ENCODE results near the gene MYMX.

The MYMX gene

DNA sequence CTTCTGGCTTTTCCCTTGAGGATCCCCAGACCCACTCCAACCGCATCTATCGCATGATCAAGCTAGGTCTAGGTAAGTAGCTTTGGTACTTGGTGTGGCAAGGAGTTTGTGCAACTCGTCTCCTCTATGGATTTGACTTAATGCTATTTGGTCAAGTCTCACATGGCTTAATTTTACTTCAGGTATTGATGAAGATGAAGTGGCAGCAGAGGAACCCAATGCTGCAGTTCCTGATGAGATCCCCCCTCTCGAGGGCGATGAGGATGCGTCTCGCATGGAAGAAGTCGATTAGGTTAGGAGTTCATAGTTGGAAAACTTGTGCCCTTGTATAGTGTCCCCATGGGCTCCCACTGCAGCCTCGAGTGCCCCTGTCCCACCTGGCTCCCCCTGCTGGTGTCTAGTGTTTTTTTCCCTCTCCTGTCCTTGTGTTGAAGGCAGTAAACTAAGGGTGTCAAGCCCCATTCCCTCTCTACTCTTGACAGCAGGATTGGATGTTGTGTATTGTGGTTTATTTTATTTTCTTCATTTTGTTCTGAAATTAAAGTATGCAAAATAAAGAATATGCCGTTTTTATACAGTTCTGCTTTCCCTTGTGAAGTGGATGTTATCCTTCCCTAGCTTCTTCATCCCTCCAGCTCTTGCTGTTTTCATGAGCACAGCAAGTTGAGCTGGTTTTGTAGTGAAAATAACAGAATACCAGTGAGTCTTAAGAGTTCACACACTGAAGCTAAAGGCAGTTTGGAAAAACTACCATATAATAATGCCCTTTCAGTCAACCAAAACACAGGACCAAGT lies 36.8 kb downstream of the MYMX start:
- H3K9me3 ChIP-seq (replicated peaks in 1 of 2; ENCODE audit: control insufficient read depth in 2 of 2, insufficient read depth in 1 of 2, low read depth in 1 of 2, low read length in 2 of 2): no peaks in the 10 kb centered on the region
- H3K18ac ChIP-seq (ENCODE audit: low read length): no peak overlapping the region
- no peak overlapping the region for H2BK120ac ChIP-seq (ENCODE audit: low read depth, low read length)
- no peak overlapping the region for H3K4me2 ChIP-seq (ENCODE audit: insufficient read depth, low read length, poor library complexity, severe bottlenecking)
- H3K9ac ChIP-seq (ENCODE audit: low read depth, low read length, poor library complexity): peak overlapping the region; percentile 6
- WGBS, 2 donors (ENCODE audit: extremely low coverage in 2 of 2, insufficient read length in 2 of 2, insufficient replicate concordance in 1 of 2): no CpG with 5 or more reads among the region's 10 CpGs
- no peak overlapping the region for H4K91ac ChIP-seq (ENCODE audit: low read depth, low read length, poor library complexity)
- no peak overlapping the region for H3K14ac ChIP-seq (ENCODE audit: low read length)
- no peak for DNase-seq (ENCODE audit: low spot score)
- H3K36me3 ChIP-seq (replicated peaks in 1 of 2; ENCODE audit: control insufficient read depth in 2 of 2, insufficient read depth in 2 of 2, low read length in 2 of 2): peaks cover 60 to 81% of the 10 kb centered on the region in 2 donors
- H2AFZ ChIP-seq (ENCODE audit: low read length): no peak overlapping the region
- H3K4me3 ChIP-seq (ENCODE audit: low read length in 2 of 2): no peak overlapping the region
- peaks cover 18 to 19% of the 10 kb centered on the region in 2 donors for H3K4me1 ChIP-seq (ENCODE audit: control insufficient read depth in 2 of 2, insufficient read depth in 1 of 2, low read depth in 1 of 2, low read length in 2 of 2)
- H2BK12ac ChIP-seq (ENCODE audit: low read length): no peak overlapping the region
- no peak overlapping the region for H2BK5ac ChIP-seq (ENCODE audit: low read length)
- H2AK5ac ChIP-seq (ENCODE audit: low read depth, low read length): no peak overlapping the region
- peaks cover 3% of the 10 kb centered on the region for H3K79me1 ChIP-seq (ENCODE audit: low read depth, low read length)
- H4K8ac ChIP-seq (ENCODE audit: low read depth, low read length): no peak overlapping the region
- no peak overlapping the region for H3K23ac ChIP-seq (ENCODE audit: low read depth, low read length, poor library complexity)
- no peak overlapping the region for H3K4ac ChIP-seq (ENCODE audit: low read length)
- H3K27ac ChIP-seq (replicated peaks; ENCODE audit: low read length): no peak overlapping the region
- H3K27me3 ChIP-seq (ENCODE audit: control insufficient read depth in 3 of 3, insufficient read depth in 3 of 3, low read depth in 1 of 3, low read length in 3 of 3): no peaks in the 10 kb centered on the region
- H2BK15ac ChIP-seq (ENCODE audit: low read length): no peak overlapping the region

DNA sequence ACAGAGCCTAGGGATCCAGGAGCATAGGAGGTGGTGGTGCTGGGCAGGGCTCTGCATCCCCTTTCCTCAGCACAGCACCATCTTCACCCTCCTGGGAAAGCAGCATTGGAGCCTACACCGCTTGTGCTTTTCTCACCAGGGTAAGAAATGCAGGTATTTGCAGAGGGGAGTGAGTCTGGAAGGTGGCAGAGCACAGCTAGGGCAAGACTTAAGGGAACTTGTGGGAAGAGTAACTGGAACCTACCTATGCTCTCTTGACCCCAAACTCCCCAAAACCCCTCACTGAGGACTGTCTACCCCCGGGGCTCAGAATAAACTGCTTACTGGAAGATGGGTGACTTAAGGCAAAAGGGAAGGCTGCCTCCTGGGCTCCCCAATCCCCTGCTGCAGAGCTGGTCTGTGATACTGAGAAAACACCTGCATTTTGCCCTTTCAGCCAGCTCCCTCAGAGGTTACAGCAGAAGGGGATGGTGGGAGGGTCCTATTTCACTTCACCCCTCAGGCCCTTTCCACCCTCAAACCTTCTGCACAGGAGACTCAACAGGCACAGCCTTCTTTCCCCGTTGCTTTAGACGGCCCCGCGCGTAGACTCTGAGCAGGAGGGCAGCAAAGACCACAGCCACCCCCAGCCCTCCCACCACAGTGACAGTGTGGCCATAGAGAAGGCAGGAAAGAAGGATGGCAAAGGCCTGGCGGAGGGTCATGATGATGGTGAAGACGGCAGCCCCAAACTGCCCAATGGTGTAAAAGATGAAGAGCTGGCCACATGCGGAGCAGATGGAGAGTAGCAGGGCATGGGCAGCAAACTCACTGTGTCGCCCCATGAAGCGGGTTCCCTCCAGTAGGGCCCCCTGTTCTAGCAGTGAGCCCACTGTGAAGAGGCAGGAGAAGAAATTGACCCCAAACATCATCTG lies 37.7 kb downstream of the MYMX start:
- peaks cover 3% of the 10 kb centered on the region for H3K79me1 ChIP-seq (ENCODE audit: low read depth, low read length)
- H3K27me3 ChIP-seq (ENCODE audit: control insufficient read depth in 3 of 3, insufficient read depth in 3 of 3, low read depth in 1 of 3, low read length in 3 of 3): no peaks in the 10 kb centered on the region
- H3K27ac ChIP-seq (replicated peaks; ENCODE audit: low read length): no peak overlapping the region
- H3K9ac ChIP-seq (ENCODE audit: low read depth, low read length, poor library complexity): no peak overlapping the region
- H3K4me3 ChIP-seq (ENCODE audit: low read length in 2 of 2): no peak overlapping the region
- H2BK5ac ChIP-seq (ENCODE audit: low read length): no peak overlapping the region
- H2AK5ac ChIP-seq (ENCODE audit: low read depth, low read length): no peak overlapping the region
- H3K4ac ChIP-seq (ENCODE audit: low read length): no peak overlapping the region
- H3K23ac ChIP-seq (ENCODE audit: low read depth, low read length, poor library complexity): no peak overlapping the region
- peak overlapping the region; percentile 83 for H4K8ac ChIP-seq (ENCODE audit: low read depth, low read length)
- H2BK12ac ChIP-seq (ENCODE audit: low read length): no peak overlapping the region
- peaks cover 12 to 14% of the 10 kb centered on the region in 2 donors for H3K4me1 ChIP-seq (ENCODE audit: control insufficient read depth in 2 of 2, insufficient read depth in 1 of 2, low read depth in 1 of 2, low read length in 2 of 2)
- no peak overlapping the region for H2BK15ac ChIP-seq (ENCODE audit: low read length)
- H3K9me3 ChIP-seq (replicated peaks in 1 of 2; ENCODE audit: control insufficient read depth in 2 of 2, insufficient read depth in 1 of 2, low read depth in 1 of 2, low read length in 2 of 2): no peaks in the 10 kb centered on the region
- no peak overlapping the region for H4K91ac ChIP-seq (ENCODE audit: low read depth, low read length, poor library complexity)
- no peak overlapping the region for H2BK120ac ChIP-seq (ENCODE audit: low read depth, low read length)
- no peak overlapping the region for H3K4me2 ChIP-seq (ENCODE audit: insufficient read depth, low read length, poor library complexity, severe bottlenecking)
- WGBS, 2 donors (ENCODE audit: extremely low coverage in 2 of 2, insufficient read length in 2 of 2, insufficient replicate concordance in 1 of 2): no CpG with 5 or more reads among the region's 12 CpGs
- H3K36me3 ChIP-seq (replicated peaks in 1 of 2; ENCODE audit: control insufficient read depth in 2 of 2, insufficient read depth in 2 of 2, low read length in 2 of 2): peaks cover 54 to 81% of the 10 kb centered on the region in 2 donors
- H2AFZ ChIP-seq (ENCODE audit: low read length): no peak overlapping the region
- H3K18ac ChIP-seq (ENCODE audit: low read length): no peak overlapping the region
- no peak overlapping the region for H3K14ac ChIP-seq (ENCODE audit: low read length)
- DNase-seq (ENCODE audit: low spot score): no peak

DNA sequence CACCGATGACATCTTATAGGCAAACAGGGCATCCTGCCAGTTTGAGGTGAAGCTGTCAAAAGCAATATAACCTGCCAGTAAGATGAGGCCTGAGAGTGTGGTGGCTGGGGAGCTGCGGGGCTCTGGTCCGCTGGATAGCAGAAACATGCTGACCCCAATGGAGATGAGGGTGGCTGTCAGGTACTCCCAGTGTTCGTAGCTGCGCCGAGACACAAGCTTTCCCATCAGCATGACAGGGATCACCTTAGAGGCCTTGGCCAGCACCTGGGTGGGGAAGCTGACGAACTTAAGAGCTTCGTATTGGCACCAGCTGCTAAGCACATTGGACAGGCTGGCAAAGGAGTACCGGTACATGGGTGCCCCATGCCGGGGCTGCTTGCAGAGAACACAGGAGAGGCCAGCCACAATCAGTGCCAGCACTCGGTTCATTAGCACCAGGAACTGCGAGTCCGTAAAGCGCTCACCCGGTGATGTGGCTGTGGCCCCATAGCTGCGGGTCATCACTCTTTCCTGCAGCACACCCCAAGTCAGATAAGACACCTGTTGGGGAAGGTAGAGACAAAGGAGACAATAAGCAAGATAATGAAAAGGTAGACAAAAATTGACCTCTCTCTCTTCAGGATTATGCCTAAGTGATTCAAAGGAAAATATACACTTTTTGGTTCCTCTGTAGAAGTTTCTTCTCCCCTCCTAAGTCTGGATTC lies 38.5 kb downstream of the MYMX start:
- no peak overlapping the region for H3K4ac ChIP-seq (ENCODE audit: low read length)
- peak overlapping the region; percentile 83 for H4K8ac ChIP-seq (ENCODE audit: low read depth, low read length)
- no peaks in the 10 kb centered on the region for H3K9me3 ChIP-seq (replicated peaks in 1 of 2; ENCODE audit: control insufficient read depth in 2 of 2, insufficient read depth in 1 of 2, low read depth in 1 of 2, low read length in 2 of 2)
- no peak overlapping the region for H2BK120ac ChIP-seq (ENCODE audit: low read depth, low read length)
- no peak overlapping the region for H3K27ac ChIP-seq (replicated peaks; ENCODE audit: low read length)
- H4K91ac ChIP-seq (ENCODE audit: low read depth, low read length, poor library complexity): no peak overlapping the region
- H3K4me2 ChIP-seq (ENCODE audit: insufficient read depth, low read length, poor library complexity, severe bottlenecking): no peak overlapping the region
- H3K23ac ChIP-seq (ENCODE audit: low read depth, low read length, poor library complexity): no peak overlapping the region
- H3K4me1 ChIP-seq (ENCODE audit: control insufficient read depth in 2 of 2, insufficient read depth in 1 of 2, low read depth in 1 of 2, low read length in 2 of 2): peaks cover 12 to 14% of the 10 kb centered on the region in 2 donors
- no peak overlapping the region for H3K18ac ChIP-seq (ENCODE audit: low read length)
- peaks cover 54 to 81% of the 10 kb centered on the region in 2 donors for H3K36me3 ChIP-seq (replicated peaks in 1 of 2; ENCODE audit: control insufficient read depth in 2 of 2, insufficient read depth in 2 of 2, low read length in 2 of 2)
- no peak overlapping the region for H2AK5ac ChIP-seq (ENCODE audit: low read depth, low read length)
- no CpG with 5 or more reads among the region's 16 CpGs for WGBS, 2 donors (ENCODE audit: extremely low coverage in 2 of 2, insufficient read length in 2 of 2, insufficient replicate concordance in 1 of 2)
- H3K9ac ChIP-seq (ENCODE audit: low read depth, low read length, poor library complexity): no peak overlapping the region
- H3K79me1 ChIP-seq (ENCODE audit: low read depth, low read length): no peaks in the 10 kb centered on the region
- no peak overlapping the region for H2AFZ ChIP-seq (ENCODE audit: low read length)
- H3K4me3 ChIP-seq (ENCODE audit: low read length in 2 of 2): peak overlapping the region in 1 of 2 donors; percentile 67
- H3K14ac ChIP-seq (ENCODE audit: low read length): no peak overlapping the region
- no peak overlapping the region for H2BK5ac ChIP-seq (ENCODE audit: low read length)
- H2BK15ac ChIP-seq (ENCODE audit: low read length): no peak overlapping the region
- no peaks in the 10 kb centered on the region for H3K27me3 ChIP-seq (ENCODE audit: control insufficient read depth in 3 of 3, insufficient read depth in 3 of 3, low read depth in 1 of 3, low read length in 3 of 3)
- no peak for DNase-seq (ENCODE audit: low spot score)
- H2BK12ac ChIP-seq (ENCODE audit: low read length): no peak overlapping the region

Data from neuronal stem cell (in vitro differentiated cells).